H9 (cell line): Measurements from ENCODE around the gene OR5B17. TPM values are rescaled to one million over a fixed set of nuclear protein-coding genes. Genes with fewer than 3 reads are reported as not detected.

Experiments used
- DNase-seq: peaks from one replicate; pipeline ENCODE4 v3.0.0-alpha.2; 2017
- H2AFZ ChIP-seq: one replicate; pipeline ENCODE4 v1.6.1; 2013; ENCODE audit warnings: mild to moderate bottlenecking, low read length, control low read depth, moderate library complexity
- H2AK5ac ChIP-seq: 2 replicates; pipeline ENCODE4 v1.6.1; 2013; ENCODE audit warnings: low read length, control low read depth, mixed read lengths; ENCODE audit not compliant: insufficient read length
- H2BK120ac ChIP-seq: one replicate; pipeline ENCODE4 v1.6.1; 2013; ENCODE audit warnings: low read depth, mild to moderate bottlenecking, low read length, control low read depth, inconsistent platforms; ENCODE audit not compliant: poor library complexity, severe bottlenecking
- H2BK12ac ChIP-seq: 2 replicates; pipeline ENCODE4 v1.6.1; 2013; ENCODE audit warnings: low read length, control low read depth, mixed read lengths, low read depth; ENCODE audit not compliant: insufficient read length
- H2BK15ac ChIP-seq: 2 replicates; pipeline ENCODE4 v1.6.1; 2013; ENCODE audit warnings: low read depth, low read length, control low read depth
- H2BK20ac ChIP-seq: one replicate; pipeline ENCODE4 v1.6.1; 2013; ENCODE audit warnings: low read depth, mild to moderate bottlenecking, low read length, control low read depth, inconsistent platforms; ENCODE audit not compliant: poor library complexity, severe bottlenecking
- H2BK5ac ChIP-seq: 2 replicates; pipeline ENCODE4 v1.6.1; 2013; ENCODE audit warnings: low read length, control low read depth, mixed read lengths; ENCODE audit not compliant: insufficient read length
- H3K14ac ChIP-seq: 2 replicates; pipeline ENCODE4 v1.6.1; 2013; ENCODE audit warnings: low read length, control low read depth; ENCODE audit not compliant: insufficient read depth
- H3K18ac ChIP-seq: 2 replicates; pipeline ENCODE4 v1.6.1; 2013; ENCODE audit warnings: low read depth, mild to moderate bottlenecking, mixed read lengths, low read length, control low read depth; ENCODE audit not compliant: insufficient read length
- H3K23ac ChIP-seq: 2 replicates; pipeline ENCODE4 v1.6.1; 2013; ENCODE audit warnings: low read length, control low read depth, mixed read lengths, low read depth; ENCODE audit not compliant: insufficient read length
- H3K23me2 ChIP-seq: 2 replicates; pipeline ENCODE4 v1.6.1; 2013; ENCODE audit warnings: low read depth, mild to moderate bottlenecking, mixed read lengths, low read length, control low read depth; ENCODE audit not compliant: insufficient read length, poor library complexity, severe bottlenecking
- H3K27ac ChIP-seq: 2 replicates; pipeline ENCODE4 v1.5.1; 2013; ENCODE audit warnings: low read length, control low read depth, mixed read lengths, low read depth; ENCODE audit not compliant: insufficient read length
- H3K27me3 ChIP-seq: 2 replicates; pipeline ENCODE4 v1.6.1; 2013; ENCODE audit warnings: low read length, control low read depth, inconsistent platforms; ENCODE audit not compliant: insufficient read depth
- H3K4ac ChIP-seq: 2 replicates; pipeline ENCODE4 v1.6.1; 2013; ENCODE audit warnings: low read depth, mild to moderate bottlenecking, control low read depth, inconsistent platforms, low read length, moderate library complexity
- H3K4me1 ChIP-seq: 2 replicates; pipeline ENCODE4 v1.6.1; 2013; ENCODE audit warnings: low read length, control low read depth, inconsistent platforms; ENCODE audit not compliant: insufficient read depth
- H3K4me2 ChIP-seq: 2 replicates; pipeline ENCODE4 v1.6.1; 2013; ENCODE audit warnings: low read length, control low read depth, mixed read lengths; ENCODE audit not compliant: insufficient read length, insufficient read depth
- H3K56ac ChIP-seq: 2 replicates; pipeline ENCODE4 v1.6.1; 2013; ENCODE audit warnings: low read depth, mild to moderate bottlenecking, mixed read lengths, low read length, control low read depth; ENCODE audit not compliant: insufficient read length
- H3K79me1 ChIP-seq: 2 replicates; pipeline ENCODE4 v1.6.1; 2013; ENCODE audit warnings: low read depth, mild to moderate bottlenecking, moderate library complexity, low read length, control low read depth, inconsistent platforms; ENCODE audit not compliant: insufficient read depth, poor library complexity, severe bottlenecking
- H3K79me2 ChIP-seq: 2 replicates; pipeline ENCODE4 v1.6.1; 2013; ENCODE audit warnings: low read length, control low read depth, inconsistent platforms; ENCODE audit not compliant: insufficient read depth
- H3K9ac ChIP-seq: 2 replicates; pipeline ENCODE4 v1.6.1; 2013; ENCODE audit warnings: low read length, control low read depth, mixed read lengths; ENCODE audit not compliant: insufficient read length; ENCODE audit errors: extremely low read depth
- H3K9me3 ChIP-seq: one replicate; pipeline ENCODE4 v1.6.1; 2013; ENCODE audit warnings: low read depth, low read length, inconsistent platforms; ENCODE audit not compliant: control insufficient read depth
- H3T11ph ChIP-seq: one replicate; pipeline ENCODE4 v1.6.1; 2013; ENCODE audit warnings: mild to moderate bottlenecking, low read length, control low read depth, inconsistent platforms
- H4K20me1 ChIP-seq: one replicate; pipeline ENCODE4 v1.6.1; 2013; ENCODE audit not compliant: control insufficient read depth, insufficient read length, insufficient read depth
- H4K5ac ChIP-seq: 2 replicates; pipeline ENCODE4 v1.6.1; 2013; ENCODE audit warnings: low read depth, mild to moderate bottlenecking, mixed read lengths, low read length, control low read depth; ENCODE audit not compliant: insufficient read length
- H4K8ac ChIP-seq: replicated peaks from 2 replicates; pipeline ENCODE4 v1.6.1; 2013; ENCODE audit warnings: low read length, control low read depth, mixed read lengths, low read depth; ENCODE audit not compliant: insufficient read length
- H4K91ac ChIP-seq: 2 replicates; pipeline ENCODE4 v1.6.1; 2013; ENCODE audit warnings: low read depth, mild to moderate bottlenecking, moderate library complexity, mixed read lengths, low read length, control low read depth; ENCODE audit not compliant: insufficient read length
- H3K27ac Mint-ChIP-seq, 3 experiments: 2 replicates in 2 of 3; 3 replicates in 1 of 3; pipeline ENCODE4 v1.8.0; 2020 to 2021; ENCODE audit warnings: mixed read lengths in 3 of 3, mild to moderate bottlenecking in 1 of 3, moderate library complexity in 1 of 3
- H3K27me3 Mint-ChIP-seq: 2 replicates; pipeline ENCODE4 v1.8.0; 2021; ENCODE audit warnings: low read depth, mild to moderate bottlenecking, moderate library complexity, mixed read lengths
- H3K36me3 Mint-ChIP-seq, 3 experiments: 2 replicates in 2 of 3; 3 replicates in 1 of 3; pipeline ENCODE4 v1.8.0; 2020 to 2021; ENCODE audit warnings: low read depth in 3 of 3, mixed read lengths in 3 of 3; ENCODE audit not compliant: insufficient read depth in 1 of 3
- H3K4me1 Mint-ChIP-seq, 2 experiments: 2 replicates each; pipeline ENCODE4 v1.8.0; 2020; ENCODE audit warnings: mixed read lengths in 2 of 2
- H3K4me3 Mint-ChIP-seq, 2 experiments: 2 replicates in 1 of 2; 3 replicates in 1 of 2; pipeline ENCODE4 v1.8.0; 2020 to 2021; ENCODE audit warnings: mild to moderate bottlenecking in 2 of 2, mixed read lengths in 2 of 2, moderate library complexity in 1 of 2
- H3K9me3 Mint-ChIP-seq, 2 experiments: 2 replicates in 1 of 2; 3 replicates in 1 of 2; pipeline ENCODE4 v1.8.0; 2020; ENCODE audit warnings: mild to moderate bottlenecking in 2 of 2, mixed read lengths in 2 of 2, moderate library complexity in 1 of 2
- CTCF ChIP-seq: fragments of 200-600 bp; sonication (generic); conservative IDR thresholded peaks from 3 replicates; pipeline ENCODE4 v1.8.0; 2021; ENCODE audit warnings: antibody characterized with exemption, mild to moderate bottlenecking
- WGBS: extraction: QIAGEN DNeasy Blood & Tissue Kit; methylation state at CpG from one replicate; pipeline ENCODE4 v1.1.7; 2013; ENCODE audit warnings: missing lambda C conversion rate, low lambda C conversion rate, mixed read lengths; ENCODE audit not compliant: insufficient read length; ENCODE audit errors: extremely low coverage; 5-methylcytosine and 5-hydroxymethylcytosine counted together
- total RNA-seq: library from RNA; stranded (reverse); gene quantifications from 2 replicates; pipeline ENCODE4 v1.2.1, GENCODE V29; 2021

The OR5B17 gene
- total RNA-seq, 1 experiment from 2014 or later = not detected

DNA sequence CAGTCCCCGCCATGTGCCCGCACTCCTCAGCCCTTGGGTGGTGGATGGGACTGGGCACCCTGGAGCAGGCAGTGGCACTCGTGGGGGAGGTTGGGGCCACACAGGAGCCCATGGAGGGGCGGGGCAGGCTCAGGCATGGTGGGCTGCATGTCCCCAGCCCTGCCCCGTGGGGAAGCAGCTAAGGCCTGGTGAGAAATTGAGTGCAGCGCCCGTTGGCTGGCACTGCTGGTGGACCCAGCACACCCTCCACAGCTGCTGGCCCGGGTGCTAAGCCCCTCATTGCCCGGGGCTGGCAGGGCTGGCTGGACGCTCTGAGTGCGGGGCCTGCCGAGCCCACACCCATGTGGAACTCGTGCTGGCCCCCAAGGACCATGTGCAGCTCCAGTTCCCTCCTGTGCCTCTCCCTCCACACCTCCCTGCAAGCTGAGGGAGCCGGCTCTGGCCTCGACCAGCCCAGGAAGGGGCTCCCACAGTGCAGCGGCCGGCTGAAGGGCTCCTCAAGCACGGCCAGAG, 31.7 kb upstream of the OR5B17 start:
- no peaks in the 10 kb centered on the region for H3K23me2 ChIP-seq
- no peaks in the 10 kb centered on the region for H4K20me1 ChIP-seq
- H4K8ac ChIP-seq = no peak overlapping the region
- no peak for DNase-seq
- no peak overlapping the region for H4K91ac ChIP-seq
- no peak overlapping the region for H4K5ac ChIP-seq
- H3K27ac ChIP-seq = no peak overlapping the region
- no peak overlapping the region for H3K9ac ChIP-seq
- Mint-ChIP-seq H3K4me1 (no peaks in the 10 kb centered on the region), H3K4me3 (no peak overlapping the region), H3K27ac (no peak overlapping the region), H3K27me3 (no peaks in the 10 kb centered on the region), H3K9me3 (peaks cover 12 to 22% of the 10 kb centered on the region in 2 experiments), H3K36me3 (peaks cover 3 to 10% (median 8%) of the 10 kb centered on the region in 3 experiments; a peak in 4 of 7 replicates)
- H3K27me3 ChIP-seq = no peaks in the 10 kb centered on the region
- no peaks in the 10 kb centered on the region for H3K4me1 ChIP-seq
- no peaks in the 10 kb centered on the region for H3K79me2 ChIP-seq
- no peak overlapping the region for H3K4me2 ChIP-seq
- H3K14ac ChIP-seq = no peak overlapping the region
- no CpG with 5 or more reads among the region's 18 CpGs for WGBS
- no peak overlapping the region for H2BK5ac ChIP-seq
- no peak overlapping the region for H3K4ac ChIP-seq
- no peak overlapping the region for H2BK120ac ChIP-seq
- no peak overlapping the region for H2BK12ac ChIP-seq
- H3T11ph ChIP-seq = no peak overlapping the region
- H2BK15ac ChIP-seq = no peak overlapping the region
- no peak for TF ChIP-seq CTCF
- no peaks in the 10 kb centered on the region for H3K79me1 ChIP-seq
- H3K18ac ChIP-seq = no peak overlapping the region
- no peak overlapping the region for H2AFZ ChIP-seq
- H2BK20ac ChIP-seq = no peak overlapping the region
- no peak overlapping the region for H3K56ac ChIP-seq
- no peak overlapping the region for H3K23ac ChIP-seq
- no peak overlapping the region for H2AK5ac ChIP-seq
- H3K9me3 ChIP-seq = no peaks in the 10 kb centered on the region
